ENCODE data around the gene PER3. TPM values are rescaled to one million over a fixed set of nuclear protein-coding genes. Genes with fewer than 3 reads are reported as not detected.

The PER3 gene
- total and polyA plus RNA-seq, 7 donors = 1.4 to 15.1 (median 4.8) TPM

DNA sequence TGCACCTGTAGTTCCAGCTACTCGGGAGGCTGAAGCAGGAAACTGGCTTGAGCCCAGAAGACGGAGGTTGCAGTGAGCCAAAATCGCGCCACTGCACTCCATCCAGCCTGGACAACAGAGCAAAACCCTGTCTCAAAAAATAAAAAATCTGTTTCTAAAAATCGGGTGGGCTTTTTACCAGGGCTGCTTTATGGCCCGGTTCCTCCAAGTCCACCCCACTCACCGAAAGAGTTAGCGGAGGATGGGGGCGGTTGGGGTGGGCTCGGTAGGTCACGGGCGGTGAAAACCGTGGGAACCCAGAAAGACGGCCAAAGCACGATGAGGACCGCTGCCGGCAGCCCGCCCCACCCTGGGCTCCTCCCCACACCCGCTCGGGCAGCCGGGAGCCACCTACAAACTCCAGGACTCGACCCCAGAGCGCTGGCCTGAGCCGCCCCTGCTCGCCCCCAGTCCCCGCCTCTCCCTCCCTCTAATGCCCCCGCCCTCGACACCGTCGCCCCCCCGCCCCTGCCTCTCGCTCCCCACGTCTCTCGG, 846 bp upstream of the PER3 start:
- Histone ChIP-seq H3K36me3 (ENCODE audit: insufficient read depth in 1 of 2, low read depth in 1 of 2) (peaks cover 6 to 60% of the 10 kb centered on the region in 2 donors), H3K27ac (peak overlapping the region; percentile 96), H3K9me3 (no peaks in the 10 kb centered on the region), H3K4me3 (peak overlapping the region; percentile 72), H3K27me3 (ENCODE audit: insufficient read depth in 3 of 3, low read length in 2 of 3) (no peaks in the 10 kb centered on the region), H3K4me1 (peaks cover 17% of the 10 kb centered on the region)
- 0 to 2% (median 2%) methylated on average over 23 to 34 of the region's 34 CpGs for WGBS, 3 donors
- TF ChIP-seq, protein P1, sequence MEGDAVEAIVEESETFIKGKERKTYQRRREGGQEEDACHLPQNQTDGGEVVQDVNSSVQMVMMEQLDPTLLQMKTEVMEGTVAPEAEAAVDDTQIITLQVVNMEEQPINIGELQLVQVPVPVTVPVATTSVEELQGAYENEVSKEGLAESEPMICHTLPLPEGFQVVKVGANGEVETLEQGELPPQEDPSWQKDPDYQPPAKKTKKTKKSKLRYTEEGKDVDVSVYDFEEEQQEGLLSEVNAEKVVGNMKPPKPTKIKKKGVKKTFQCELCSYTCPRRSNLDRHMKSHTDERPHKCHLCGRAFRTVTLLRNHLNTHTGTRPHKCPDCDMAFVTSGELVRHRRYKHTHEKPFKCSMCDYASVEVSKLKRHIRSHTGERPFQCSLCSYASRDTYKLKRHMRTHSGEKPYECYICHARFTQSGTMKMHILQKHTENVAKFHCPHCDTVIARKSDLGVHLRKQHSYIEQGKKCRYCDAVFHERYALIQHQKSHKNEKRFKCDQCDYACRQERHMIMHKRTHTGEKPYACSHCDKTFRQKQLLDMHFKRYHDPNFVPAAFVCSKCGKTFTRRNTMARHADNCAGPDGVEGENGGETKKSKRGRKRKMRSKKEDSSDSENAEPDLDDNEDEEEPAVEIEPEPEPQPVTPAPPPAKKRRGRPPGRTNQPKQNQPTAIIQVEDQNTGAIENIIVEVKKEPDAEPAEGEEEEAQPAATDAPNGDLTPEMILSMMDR (IDR thresholded peaks at IDR 0.05) = no peak
- intact Hi-C loops (cut with DNase I) = loop anchor here in 1 of 2 donors (10.0 kb wide), 1 partner anchor 122 kb away; no protein-coding TSS in a partner anchor
- ATAC-seq = peak; percentile 30 to 65 (median 46)
- peak; percentile 77 to 86 for DNase-seq

DNA sequence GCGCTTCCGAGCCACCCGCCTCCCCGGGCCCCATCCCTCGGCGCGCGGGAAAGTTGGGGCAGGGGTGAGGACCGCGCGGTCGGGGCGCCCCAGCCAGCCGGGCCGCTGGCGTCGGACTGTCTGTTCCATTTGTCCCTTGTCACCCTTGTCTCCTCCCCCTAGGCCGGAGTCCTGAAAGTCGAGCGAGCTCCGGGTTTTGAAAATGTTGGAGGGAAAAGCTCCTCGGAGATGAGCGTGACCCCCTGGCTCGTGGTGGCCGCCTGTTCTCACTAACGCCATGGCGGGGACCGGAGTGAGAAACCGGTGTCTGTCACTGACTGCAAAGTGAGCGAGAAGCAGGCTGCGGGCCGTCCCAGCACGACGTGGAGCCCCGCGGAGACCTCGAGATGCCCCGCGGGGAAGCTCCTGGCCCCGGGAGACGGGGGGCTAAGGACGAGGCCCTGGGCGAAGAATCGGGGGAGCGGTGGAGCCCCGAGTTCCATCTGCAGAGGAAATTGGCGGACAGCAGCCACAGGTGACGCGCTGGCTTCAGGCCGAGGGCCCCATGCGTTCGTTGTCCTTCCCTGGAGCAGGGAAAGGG, 491 bp downstream of the PER3 start:
- intact Hi-C loops (cut with DNase I) = loop anchor here in 1 of 2 donors (5.0 to 10.0 kb wide), 2 partner anchors 43 to 120 kb away; no protein-coding TSS in a partner anchor
- no peaks in the 10 kb centered on the region for H3K27me3 ChIP-seq (ENCODE audit: insufficient read depth in 3 of 3, low read length in 2 of 3)
- peaks cover 17% of the 10 kb centered on the region for H3K4me1 ChIP-seq
- DNase-seq (peak in 1 of 2 donors; percentile 69), ATAC-seq (peak in 1 of 4 donors; percentile 27)
- peak overlapping the region; percentile 96 for H3K27ac ChIP-seq
- 13 to 29% (median 16%) methylated on average over 44 to 52 of the region's 52 CpGs for WGBS, 3 donors
- H3K36me3 ChIP-seq (ENCODE audit: insufficient read depth in 1 of 2, low read depth in 1 of 2) = peaks cover 9 to 61% of the 10 kb centered on the region in 2 donors
- no peaks in the 10 kb centered on the region for H3K9me3 ChIP-seq
- peak overlapping the region; percentile 89 for H3K4me3 ChIP-seq
- TF ChIP-seq, protein P1 (IDR thresholded peaks at IDR 0.05) = no peak

DNA sequence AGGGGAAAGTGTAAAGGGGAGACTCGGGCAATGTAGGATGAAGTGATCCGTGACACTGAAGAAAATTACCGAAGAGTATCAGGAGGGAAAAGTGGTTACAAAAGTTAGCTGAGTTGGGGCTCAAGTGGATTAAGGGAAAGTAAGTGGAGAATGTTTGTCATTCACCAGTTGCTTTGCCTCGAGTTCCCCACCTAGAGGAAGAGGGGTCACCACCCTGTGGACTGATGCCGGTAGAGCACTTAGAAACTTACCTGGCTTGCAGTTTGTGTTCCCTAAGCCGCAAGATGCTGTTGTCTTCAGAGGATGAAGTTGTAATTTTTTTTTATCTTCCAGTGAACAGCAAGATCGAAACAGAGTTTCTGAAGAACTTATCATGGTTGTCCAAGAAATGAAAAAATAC, 1.0 kb downstream of the PER3 start:
- no peaks in the 10 kb centered on the region for H3K27me3 ChIP-seq (ENCODE audit: insufficient read depth in 3 of 3, low read length in 2 of 3)
- H3K36me3 ChIP-seq (ENCODE audit: insufficient read depth in 1 of 2, low read depth in 1 of 2) = peaks cover 9 to 61% of the 10 kb centered on the region in 2 donors
- no peak for DNase-seq
- TF ChIP-seq, protein P1 (IDR thresholded peaks at IDR 0.05) = no peak
- H3K27ac ChIP-seq = peak overlapping the region; percentile 96
- intact Hi-C loops (cut with DNase I) = loop anchor here in 1 of 2 donors (5.0 to 10.0 kb wide), 2 partner anchors 42 to 120 kb away; no protein-coding TSS in a partner anchor
- 63 to 78% (median 72%) methylated on average over 7 of the region's 7 CpGs for WGBS, 3 donors
- no peak for ATAC-seq
- no peaks in the 10 kb centered on the region for H3K9me3 ChIP-seq
- peaks cover 17% of the 10 kb centered on the region for H3K4me1 ChIP-seq
- peak overlapping the region; percentile 89 for H3K4me3 ChIP-seq

DNA sequence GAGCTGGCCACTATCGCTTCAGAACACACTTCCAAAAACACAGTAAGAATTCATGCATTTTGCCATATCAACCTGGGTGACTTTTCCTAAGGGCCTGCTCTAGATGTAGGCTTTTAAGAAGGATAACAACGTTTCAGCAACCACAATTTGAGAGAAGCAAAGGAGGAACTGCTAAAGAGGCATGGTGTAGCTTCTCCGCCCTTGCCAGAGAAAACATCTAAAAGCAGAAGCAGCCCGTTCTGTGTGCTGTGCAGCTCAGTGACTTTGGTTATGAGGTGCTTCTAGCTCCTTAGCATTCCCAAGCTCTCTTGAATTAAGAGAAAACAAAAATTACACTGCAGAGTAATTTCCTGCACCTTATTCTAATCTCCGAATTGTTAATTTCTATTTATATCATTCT, 2.7 kb downstream of the PER3 start:
- H3K27ac ChIP-seq = no peak overlapping the region
- H3K36me3 ChIP-seq (ENCODE audit: insufficient read depth in 1 of 2, low read depth in 1 of 2) = peaks cover 7 to 65% of the 10 kb centered on the region in 2 donors
- 62 to 83% (median 64%) methylated on average over 5 of the region's 5 CpGs for WGBS, 3 donors
- TF ChIP-seq, protein P1 (IDR thresholded peaks at IDR 0.05) = no peak
- intact Hi-C loops (cut with DNase I) = loop anchor here in 1 of 2 donors (5.0 to 10.0 kb wide), 2 partner anchors 41 to 118 kb away; no protein-coding TSS in a partner anchor
- DNase-seq = no peak
- no peak overlapping the region for H3K4me3 ChIP-seq
- peaks cover 17% of the 10 kb centered on the region for H3K4me1 ChIP-seq
- no peaks in the 10 kb centered on the region for H3K27me3 ChIP-seq (ENCODE audit: insufficient read depth in 3 of 3, low read length in 2 of 3)
- no peak for ATAC-seq
- peaks cover 7% of the 10 kb centered on the region for H3K9me3 ChIP-seq
